Sigmoid colon (tissue), 3 donors: ENCODE measurements around the gene CKMT1A.
"Not testable (repeated sequence)": the region's sequence is repeated elsewhere in the genome, so short reads cannot be mapped to it uniquely, and the experiment has no call there.

Experiments used
- CTCF ChIP-seq, 4 experiments: fragments of 450-650 bp in 3 of 4; fragments of 200-600 bp in 1 of 4; IDR thresholded peaks; one replicate each; pipeline ENCODE4 v1.5.1; 2016 to 2019; ENCODE audit warnings: antibody characterized with exemption in 4 of 4, mild to moderate bottlenecking in 3 of 4, moderate library complexity in 2 of 4
- POLR2A ChIP-seq, 2 donors: fragments of 450-650 bp; IDR thresholded peaks; one replicate each; pipeline ENCODE4 v1.6.1; 2016; ENCODE audit warnings: antibody characterized with exemption in 2 of 2, mild to moderate bottlenecking in 2 of 2, moderate library complexity in 2 of 2

GRCh38 chr15:43692679-43693078 is 980 bp upstream of the CKMT1A start:
- not testable (repeated sequence) for TF ChIP-seq CTCF, POLR2A (IDR thresholded peaks at IDR 0.05)
